CD4-positive, alpha-beta memory T cell (primary cell): ENCODE data around the gene MIAT. TPM values are rescaled to one million over a fixed set of nuclear protein-coding genes. Genes with fewer than 3 reads are reported as not detected.
A peak's percentile ranks its signal among the peaks of the same experiment; 100 is the strongest.

ENCODE experiments used
- CTCF ChIA-PET: fragments of 350-600 bp; sonication (Branson Sonifier 250); formaldehyde crosslinking; loops from one replicate; lab custom pipeline; 2021; ENCODE audit warnings: inconsistent platforms; ENCODE audit not compliant: partially characterized antibody; lab: Charles Lee
- POLR2A ChIA-PET: fragments of 350-600 bp; sonication (Branson Sonifier 250); formaldehyde crosslinking; loops from one replicate; lab custom pipeline; 2021; ENCODE audit not compliant: partially characterized antibody; lab: Charles Lee
- DNase-seq, 5 donors: peaks; one replicate each; pipeline versions ENCODE4 v3.0.0 to v3.0.0-alpha.2; 2020 to 2022; ENCODE audit warnings: mixed read lengths in 1 of 5
- H3K27ac ChIP-seq: one replicate; pipeline ENCODE4 v1.7.0; 2013; ENCODE audit warnings: low read depth, low read length
- H3K27me3 ChIP-seq: 2 replicates; pipeline ENCODE4 v1.7.0; 2013; ENCODE audit warnings: mild to moderate bottlenecking, low read length, moderate library complexity; ENCODE audit not compliant: insufficient read depth
- H3K36me3 ChIP-seq: 2 replicates; pipeline ENCODE4 v1.7.0; 2013; ENCODE audit warnings: mild to moderate bottlenecking, low read length, moderate library complexity; ENCODE audit not compliant: insufficient read depth
- H3K4me1 ChIP-seq: 2 replicates; pipeline ENCODE4 v1.7.0; 2013; ENCODE audit warnings: mild to moderate bottlenecking, low read length, moderate library complexity; ENCODE audit not compliant: insufficient read depth
- H3K4me3 ChIP-seq, 2 donors: one replicate each; pipeline ENCODE4 v1.7.0; 2013; ENCODE audit warnings: low read length in 2 of 2, mild to moderate bottlenecking in 1 of 2
- H3K9me3 ChIP-seq, 2 donors: one replicate each; pipeline ENCODE4 v1.7.0; 2013; ENCODE audit warnings: low read length in 2 of 2, control low read depth in 1 of 2; ENCODE audit not compliant: control insufficient read depth in 1 of 2
- H3K27ac Mint-ChIP-seq, 7 donors: one replicate each; pipeline ENCODE4 v1.8.0; 2020 to 2021; ENCODE audit warnings: mixed read lengths in 7 of 7, mild to moderate bottlenecking in 6 of 7, inconsistent platforms in 3 of 7, moderate library complexity in 3 of 7
- H3K27me3 Mint-ChIP-seq, 2 donors: one replicate each; pipeline ENCODE4 v1.8.0; 2020 to 2021; ENCODE audit warnings: mixed read lengths in 2 of 2
- H3K36me3 Mint-ChIP-seq, 2 donors: one replicate each; pipeline ENCODE4 v1.8.0; 2020 to 2021; ENCODE audit warnings: mixed read lengths in 2 of 2, inconsistent platforms in 1 of 2, mild to moderate bottlenecking in 1 of 2
- H3K4me1 Mint-ChIP-seq, 4 donors: one replicate each; pipeline ENCODE4 v1.8.0; 2020 to 2021; ENCODE audit warnings: mixed read lengths in 4 of 4, mild to moderate bottlenecking in 1 of 4
- H3K4me3 Mint-ChIP-seq, 8 donors: one replicate each; pipeline ENCODE4 v1.8.0; 2020 to 2021; ENCODE audit warnings: mixed read lengths in 8 of 8, mild to moderate bottlenecking in 7 of 8, moderate library complexity in 6 of 8, inconsistent platforms in 3 of 8
- H3K9me3 Mint-ChIP-seq, 8 donors: one replicate each; pipeline ENCODE4 v1.8.0; 2020 to 2021; ENCODE audit warnings: mixed read lengths in 8 of 8, mild to moderate bottlenecking in 5 of 8, inconsistent platforms in 3 of 8, moderate library complexity in 1 of 8
- intact Hi-C: fragments of 100-400 bp; cut with micrococcal nuclease; formaldehyde crosslinking; loops from one replicate; pipeline ENCODE4 v1.15.1; 2023
- polyA plus RNA-seq, 2 donors: library from polyadenylated mRNA; unstranded; fragments of 300-500 nt; fragmentation: Illumina TruSeq; gene quantifications; one replicate each; pipeline ENCODE4 v1.2.3, GENCODE V29; 2021
- total RNA-seq, 2 experiments: library from RNA; stranded (reverse); gene quantifications; one replicate each; pipeline ENCODE4 v1.2.3, GENCODE V29; 2021

The MIAT gene
- total and polyA plus RNA-seq, 4 experiments from 2014 or later: 0.54 to 270 (median 132) TPM

GRCh38 chr22:26667140-26667539, 9.8 kb downstream of the MIAT start:
- H3K36me3 Mint-ChIP-seq: peaks cover 3 to 6% of the 10 kb centered on the region in 2 donors
- DNase-seq: no peak
- peaks cover 40 to 65% (median 51%) of the 10 kb centered on the region in 4 donors for H3K4me1 Mint-ChIP-seq
- Histone ChIP-seq H3K9me3 (no peaks in the 10 kb centered on the region), H3K36me3 (peaks cover 3% of the 10 kb centered on the region), H3K4me1 (peaks cover 55% of the 10 kb centered on the region), H3K27me3 (no peaks in the 10 kb centered on the region), H3K4me3 (no peak overlapping the region), H3K27ac (no peak overlapping the region)
- ChIA-PET POLR2A (interaction anchor here (1.1 to 4.8 kb wide), 2 partner anchors 9 to 184 kb away, joined by 3 to 25 read pairs; partner anchors contain the start of genes HPS4 and SRRD), CTCF (interaction anchor here (0.5 to 3.9 kb wide), 6 partner anchors 8 to 300 kb away, joined by 3 to 32 read pairs (median 6); partner anchors contain the start of gene MIAT)
- peak overlapping the region in 2 of 7 donors; percentile 42 to 82 for H3K27ac Mint-ChIP-seq
- no peak overlapping the region for H3K4me3 Mint-ChIP-seq
- intact Hi-C loops: no loop called here
- no peaks in the 10 kb centered on the region for H3K27me3 Mint-ChIP-seq
- no peaks in the 10 kb centered on the region for H3K9me3 Mint-ChIP-seq

- peak overlapping the region in 1 of 8 donors; percentile 21 for H3K4me3 Mint-ChIP-seq
- Histone ChIP-seq H3K4me1 (peaks cover 64% of the 10 kb centered on the region), H3K9me3 (no peaks in the 10 kb centered on the region), H3K4me3 (no peak overlapping the region), H3K27me3 (no peaks in the 10 kb centered on the region), H3K27ac (no peak overlapping the region), H3K36me3 (no peaks in the 10 kb centered on the region)
- ChIA-PET CTCF (interaction anchor here (1.0 to 2.0 kb wide), 3 partner anchors 9 to 166 kb away, joined by 3 to 7 read pairs (median 3); no protein-coding TSS in a partner anchor), POLR2A (no interaction called here)
- peaks cover 0 to 2% (median 0%) of the 10 kb centered on the region in 8 donors for H3K9me3 Mint-ChIP-seq
- H3K4me1 Mint-ChIP-seq: peaks cover 48 to 81% (median 60%) of the 10 kb centered on the region in 4 donors
- H3K27ac Mint-ChIP-seq: peak overlapping the region; percentile 51 to 85 (median 72)
- peaks cover 6 to 9% of the 10 kb centered on the region in 2 donors for H3K36me3 Mint-ChIP-seq
- no peaks in the 10 kb centered on the region for H3K27me3 Mint-ChIP-seq
- no peak for DNase-seq
- intact Hi-C loops: no loop called here
These were observed 11.7 kb downstream of the MIAT start for GRCh38 chr22:26669060-26669481.

- CTCF ChIA-PET: interaction anchor here (1.0 to 1.4 kb wide), 2 partner anchors 77 to 168 kb away, joined by 3 to 4 read pairs; no protein-coding TSS in a partner anchor
- Mint-ChIP-seq H3K9me3 (peaks cover 0 to 2% (median 0%) of the 10 kb centered on the region in 8 donors), H3K4me3 (peak overlapping the region in 7 of 8 donors; percentile 76 to 99 (median 97)), H3K36me3 (peaks cover 8 to 15% of the 10 kb centered on the region in 2 donors), H3K27ac (peak overlapping the region; percentile 95 to 99 (median 98)), H3K27me3 (no peaks in the 10 kb centered on the region), H3K4me1 (peaks cover 52 to 81% (median 63%) of the 10 kb centered on the region in 4 donors)
- Histone ChIP-seq H3K4me1 (peaks cover 65% of the 10 kb centered on the region), H3K36me3 (no peaks in the 10 kb centered on the region), H3K27me3 (no peaks in the 10 kb centered on the region), H3K4me3 (no peak overlapping the region), H3K27ac (peak overlapping the region; percentile 94), H3K9me3 (no peaks in the 10 kb centered on the region)
- POLR2A ChIA-PET: interaction anchor here (0.9 to 5.4 kb wide), 6 partner anchors 11 to 187 kb away, joined by 3 to 95 read pairs (median 16); partner anchors contain the start of genes HPS4, MIAT, SRRD and TFIP11
- no peak for DNase-seq
- intact Hi-C loops: loop anchor here (10.0 kb wide), 1 partner anchor 1606 kb away; no protein-coding TSS in a partner anchor
These were observed 13.1 kb downstream of the MIAT start for GRCh38 chr22:26670459-26670858.

GRCh38 chr22:26671317-26672059, 14.1 kb downstream of the MIAT start:
- Histone ChIP-seq H3K4me1 (peaks cover 70% of the 10 kb centered on the region), H3K9me3 (no peaks in the 10 kb centered on the region), H3K27ac (peak overlapping the region; percentile 94), H3K27me3 (no peaks in the 10 kb centered on the region), H3K36me3 (no peaks in the 10 kb centered on the region), H3K4me3 (peak overlapping the region; percentile 15 to 79)
- Mint-ChIP-seq H3K4me3 (peak overlapping the region; percentile 85 to 99 (median 98)), H3K4me1 (peaks cover 56 to 88% (median 67%) of the 10 kb centered on the region in 4 donors), H3K27ac (peak overlapping the region; percentile 95 to 99 (median 98)), H3K27me3 (no peaks in the 10 kb centered on the region), H3K9me3 (peaks cover 0 to 2% (median 0%) of the 10 kb centered on the region in 8 donors), H3K36me3 (peaks cover 16 to 21% of the 10 kb centered on the region in 2 donors)
- DNase-seq: peak; percentile 74 to 87 (median 78)
- POLR2A ChIA-PET: interaction anchor here (0.6 to 5.4 kb wide), 15 partner anchors 12 to 1247 kb away, joined by 3 to 95 read pairs (median 4); partner anchors contain the start of genes ASPHD2, HPS4, MIAT and PITPNB
- intact Hi-C loops: loop anchor here (1.0 to 10.0 kb wide), 8 partner anchors 12 to 1607 kb away; partner anchors contain the start of genes ASPHD2, HPS4, PITPNB and SRRD
- CTCF ChIA-PET: interaction anchor here (1.0 to 3.4 kb wide), 3 partner anchors 78 to 169 kb away, joined by 3 to 18 read pairs (median 4); no protein-coding TSS in a partner anchor

- Mint-ChIP-seq H3K4me1 (peaks cover 56 to 91% (median 69%) of the 10 kb centered on the region in 4 donors), H3K4me3 (peak overlapping the region; percentile 85 to 99 (median 98)), H3K27ac (peak overlapping the region; percentile 95 to 99 (median 98)), H3K9me3 (peaks cover 0 to 2% (median 0%) of the 10 kb centered on the region in 8 donors), H3K27me3 (no peaks in the 10 kb centered on the region), H3K36me3 (peaks cover 16 to 21% of the 10 kb centered on the region in 2 donors)
- no peaks in the 10 kb centered on the region for H3K36me3 ChIP-seq
- no peaks in the 10 kb centered on the region for H3K9me3 ChIP-seq
- H3K27me3 ChIP-seq: no peaks in the 10 kb centered on the region
- ChIA-PET POLR2A (interaction anchor here (0.6 to 5.4 kb wide), 17 partner anchors 8 to 1247 kb away, joined by 3 to 95 read pairs (median 5); partner anchors contain the start of genes ASPHD2, HPS4, MIAT and PITPNB), CTCF (interaction anchor here (0.5 to 3.4 kb wide), 2 partner anchors 169 to 859 kb away, joined by 3 to 18 read pairs; no protein-coding TSS in a partner anchor)
- DNase-seq: peak in 2 of 5 donors; percentile 23 to 42
- intact Hi-C loops: loop anchor here (1.0 to 10.0 kb wide), 7 partner anchors 82 to 1607 kb away; partner anchors contain the start of genes ASPHD2, HPS4, PITPNB and SRRD
- peak overlapping the region; percentile 15 to 79 for H3K4me3 ChIP-seq
- H3K4me1 ChIP-seq: peaks cover 73% of the 10 kb centered on the region
- H3K27ac ChIP-seq: peak overlapping the region; percentile 94
These were observed 14.7 kb downstream of the MIAT start for GRCh38 chr22:26672060-26672471.

- ChIA-PET CTCF (interaction anchor here (0.5 to 3.4 kb wide), 6 partner anchors 11 to 858 kb away, joined by 3 to 18 read pairs (median 3); no protein-coding TSS in a partner anchor), POLR2A (interaction anchor here (0.5 to 5.4 kb wide), 23 partner anchors 9 to 1247 kb away, joined by 3 to 95 read pairs (median 4); partner anchors contain the start of genes ASPHD2, HPS4, MIAT and PITPNB)
- H3K27ac ChIP-seq: peak overlapping the region; percentile 94
- DNase-seq: peak; percentile 91 to 94 (median 92)
- H3K4me3 ChIP-seq: peak overlapping the region; percentile 79
- H3K36me3 Mint-ChIP-seq: peaks cover 11 to 21% of the 10 kb centered on the region in 2 donors
- H3K36me3 ChIP-seq: peaks cover 4% of the 10 kb centered on the region
- peaks cover 0 to 2% (median 0%) of the 10 kb centered on the region in 8 donors for H3K9me3 Mint-ChIP-seq
- peaks cover 81% of the 10 kb centered on the region for H3K4me1 ChIP-seq
- no peaks in the 10 kb centered on the region for H3K27me3 Mint-ChIP-seq
- no peaks in the 10 kb centered on the region for H3K9me3 ChIP-seq
- intact Hi-C loops: loop anchor here (1.0 to 10.0 kb wide), 7 partner anchors 83 to 1608 kb away; partner anchors contain the start of genes ASPHD2, HPS4, PITPNB and SRRD
- H3K4me1 Mint-ChIP-seq: peaks cover 61 to 92% (median 75%) of the 10 kb centered on the region in 4 donors
- peak overlapping the region; percentile 85 to 99 (median 98) for H3K4me3 Mint-ChIP-seq
- H3K27ac Mint-ChIP-seq: peak overlapping the region; percentile 95 to 99 (median 98)
- H3K27me3 ChIP-seq: no peaks in the 10 kb centered on the region
These were observed 15.4 kb downstream of the MIAT start for GRCh38 chr22:26672590-26673468.
